Osteocyte (in vitro differentiated cells): ENCODE data around the gene SPTB. TPM values are rescaled to one million over a fixed set of nuclear protein-coding genes. Genes with fewer than 3 reads are reported as not detected.
A peak's percentile ranks its signal among the peaks of the same experiment; 100 is the strongest.

ENCODE experiments used
- DNase-seq: peaks from one replicate; pipeline ENCODE4 v3.0.0; 2021; ENCODE audit warnings: mixed read lengths; ENCODE audit not compliant: unreplicated experiment; ENCODE audit errors: extremely low spot score
- H3K27ac Mint-ChIP-seq: one replicate; pipeline ENCODE4 v1.8.0; 2021; ENCODE audit warnings: mild to moderate bottlenecking, mixed read lengths; ENCODE audit not compliant: unreplicated experiment
- H3K27me3 Mint-ChIP-seq: one replicate; pipeline ENCODE4 v1.8.0; 2021; ENCODE audit warnings: mixed read lengths; ENCODE audit not compliant: unreplicated experiment
- H3K36me3 Mint-ChIP-seq: one replicate; pipeline ENCODE4 v1.8.0; 2021; ENCODE audit warnings: mixed read lengths; ENCODE audit not compliant: unreplicated experiment
- H3K4me1 Mint-ChIP-seq: one replicate; pipeline ENCODE4 v1.8.0; 2021; ENCODE audit warnings: mixed read lengths; ENCODE audit not compliant: unreplicated experiment
- H3K4me3 Mint-ChIP-seq: one replicate; pipeline ENCODE4 v1.8.0; 2021; ENCODE audit warnings: mild to moderate bottlenecking, moderate library complexity, mixed read lengths; ENCODE audit not compliant: unreplicated experiment
- H3K9me3 Mint-ChIP-seq: one replicate; pipeline ENCODE4 v1.8.0; 2021; ENCODE audit warnings: mixed read lengths; ENCODE audit not compliant: unreplicated experiment
- CTCF ChIP-seq: fragments of 200-600 bp; sonication (generic); IDR thresholded peaks from 2 replicates; pipeline ENCODE4 v1.5.0; 2021; ENCODE audit warnings: antibody characterized with exemption, mild to moderate bottlenecking, moderate library complexity
- total RNA-seq: library from RNA; stranded (reverse); gene quantifications from 2 replicates; pipeline ENCODE4 v1.2.1, GENCODE V29; 2021

Gene SPTB
- total RNA-seq, 1 donor from 2014 or later, result 0.35 TPM

- no peaks in the 10 kb centered on the region for H3K9me3 Mint-ChIP-seq
- no peak overlapping the region for H3K4me3 Mint-ChIP-seq
- no peak for TF ChIP-seq CTCF
- no peaks in the 10 kb centered on the region for H3K27me3 Mint-ChIP-seq
- no peaks in the 10 kb centered on the region for H3K36me3 Mint-ChIP-seq
- peak overlapping the region; percentile 82 for H3K27ac Mint-ChIP-seq
- H3K4me1 Mint-ChIP-seq, result peaks cover 83% of the 10 kb centered on the region
- no peak for DNase-seq
Observed at GRCh38 chr14:64760916-64761315, 118.8 kb downstream of the SPTB start.

- Mint-ChIP-seq H3K36me3 (no peaks in the 10 kb centered on the region), H3K27ac (peak overlapping the region; percentile 4), H3K4me1 (peaks cover 84% of the 10 kb centered on the region), H3K4me3 (no peak overlapping the region), H3K27me3 (no peaks in the 10 kb centered on the region), H3K9me3 (no peaks in the 10 kb centered on the region)
- TF ChIP-seq CTCF, result peak; percentile 63
- DNase-seq, result no peak
Observed at GRCh38 chr14:64760146-64760755, 119.5 kb downstream of the SPTB start.

GRCh38 chr14:64759555-64759938 lies 120.2 kb downstream of the SPTB start:
- no peaks in the 10 kb centered on the region for H3K9me3 Mint-ChIP-seq
- peaks cover 81% of the 10 kb centered on the region for H3K4me1 Mint-ChIP-seq
- no peak for DNase-seq
- H3K27ac Mint-ChIP-seq, result peak overlapping the region; percentile 38
- no peak overlapping the region for H3K4me3 Mint-ChIP-seq
- TF ChIP-seq CTCF, result no peak
- no peaks in the 10 kb centered on the region for H3K36me3 Mint-ChIP-seq
- H3K27me3 Mint-ChIP-seq, result no peaks in the 10 kb centered on the region

GRCh38 chr14:64758691-64759554 lies 120.8 kb downstream of the SPTB start:
- no peak for TF ChIP-seq CTCF
- Mint-ChIP-seq H3K4me3 (no peak overlapping the region), H3K27ac (peak overlapping the region; percentile 82), H3K36me3 (no peaks in the 10 kb centered on the region), H3K9me3 (no peaks in the 10 kb centered on the region), H3K27me3 (no peaks in the 10 kb centered on the region), H3K4me1 (peaks cover 75% of the 10 kb centered on the region)
- DNase-seq, result no peak

GRCh38 chr14:64758025-64758521 lies 121.6 kb downstream of the SPTB start:
- Mint-ChIP-seq H3K27me3 (no peaks in the 10 kb centered on the region), H3K27ac (peak overlapping the region; percentile 82), H3K36me3 (no peaks in the 10 kb centered on the region), H3K9me3 (no peaks in the 10 kb centered on the region), H3K4me1 (peaks cover 67% of the 10 kb centered on the region), H3K4me3 (no peak overlapping the region)
- TF ChIP-seq CTCF, result no peak
- DNase-seq, result no peak
